ENCODE results near the gene VOPP1.

GRCh38 chr7:55490099-55490498 is 82.2 kb downstream of the VOPP1 start:
- TF ChIP-seq MYC (IDR thresholded peaks at IDR 0.05; ENCODE audit: low read depth, low read length) (no peak), MYC (CRISPR knock-in tag; IDR thresholded peaks at IDR 0.05; ENCODE audit: borderline replicate concordance, low read depth) (no peak), CTCF (IDR thresholded peaks at IDR 0.05 in 2 of 3, conservative IDR thresholded peaks at IDR 0.05 in 1 of 3; ENCODE audit: insufficient read depth in 2 of 3, low read depth in 1 of 3, low read length in 3 of 3) (no peak), KDM1A (IDR thresholded peaks at IDR 0.05) (no peak), CEBPB (tag; IDR thresholded peaks at IDR 0.05) (no peak), TAF15 (IDR thresholded peaks at IDR 0.05; ENCODE audit: low read depth, low read length) (no peak), PHF21A (IDR thresholded peaks at IDR 0.05; ENCODE audit: borderline replicate concordance, low read depth) (no peak), PCBP2 (IDR thresholded peaks at IDR 0.05; ENCODE audit: low read depth, low read length, poor library complexity, severe bottlenecking) (no peak), KLF6 (CRISPR knock-in tag; IDR thresholded peaks at IDR 0.05; ENCODE audit: borderline replicate concordance) (no peak), STAG1 (CRISPR knock-in tag; IDR thresholded peaks at IDR 0.05; ENCODE audit: borderline replicate concordance) (no peak), ZNF224 (CRISPR knock-in tag; IDR thresholded peaks at IDR 0.05) (no peak)
